ENCODE results near the gene GRID2.

The GRID2 gene

DNA sequence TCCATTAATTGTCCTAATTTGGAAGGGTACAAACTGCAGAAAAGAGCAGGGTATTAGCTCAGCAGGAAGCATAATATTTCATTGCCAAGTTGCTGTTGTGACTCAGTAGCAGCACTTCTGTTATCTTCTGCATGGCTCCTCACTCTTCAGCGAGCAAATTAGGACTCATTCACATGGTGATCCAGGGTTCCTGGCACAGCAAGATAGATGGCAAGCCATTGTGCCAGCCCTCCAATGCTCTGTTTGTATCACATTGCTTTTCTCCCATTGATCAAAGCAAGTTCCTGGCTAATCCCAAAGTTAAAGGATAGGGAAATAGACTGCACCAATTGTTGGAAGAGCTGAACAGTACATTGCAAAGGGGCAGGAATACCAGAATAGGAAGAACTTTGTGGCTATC is 1142.3 kb downstream of the GRID2 start:
- DNase-seq: no peak

- no peak for DNase-seq
Observed at GRCh38 chr4:93448691-93449293, 1145.0 kb downstream of the GRID2 start.

- DNase-seq: no peak
Observed at GRCh38 chr4:93451954-93452353, 1148.2 kb downstream of the GRID2 start.

DNA sequence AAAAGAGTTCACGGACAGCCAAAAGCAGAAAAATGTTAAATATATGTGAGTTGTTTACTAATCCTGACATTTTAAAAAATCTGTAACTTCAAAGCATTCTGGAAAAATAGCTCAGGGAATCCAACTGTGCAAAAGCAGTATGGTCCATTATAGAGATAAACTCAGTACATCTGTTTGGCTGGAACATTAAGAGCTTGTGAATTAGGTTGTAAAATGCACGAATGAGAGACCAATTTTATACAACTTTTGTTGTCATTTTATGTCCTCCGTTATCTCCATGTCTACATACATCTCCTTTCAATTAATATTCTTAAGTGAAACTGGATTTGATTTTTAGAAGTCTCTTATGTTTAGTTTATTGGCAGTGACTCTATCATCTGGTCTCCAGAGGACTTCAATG is 1157.8 kb downstream of the GRID2 start:
- no peak for DNase-seq

GRCh38 chr4:93466446-93466845 is 1162.7 kb downstream of the GRID2 start:
- no peak for DNase-seq

DNA sequence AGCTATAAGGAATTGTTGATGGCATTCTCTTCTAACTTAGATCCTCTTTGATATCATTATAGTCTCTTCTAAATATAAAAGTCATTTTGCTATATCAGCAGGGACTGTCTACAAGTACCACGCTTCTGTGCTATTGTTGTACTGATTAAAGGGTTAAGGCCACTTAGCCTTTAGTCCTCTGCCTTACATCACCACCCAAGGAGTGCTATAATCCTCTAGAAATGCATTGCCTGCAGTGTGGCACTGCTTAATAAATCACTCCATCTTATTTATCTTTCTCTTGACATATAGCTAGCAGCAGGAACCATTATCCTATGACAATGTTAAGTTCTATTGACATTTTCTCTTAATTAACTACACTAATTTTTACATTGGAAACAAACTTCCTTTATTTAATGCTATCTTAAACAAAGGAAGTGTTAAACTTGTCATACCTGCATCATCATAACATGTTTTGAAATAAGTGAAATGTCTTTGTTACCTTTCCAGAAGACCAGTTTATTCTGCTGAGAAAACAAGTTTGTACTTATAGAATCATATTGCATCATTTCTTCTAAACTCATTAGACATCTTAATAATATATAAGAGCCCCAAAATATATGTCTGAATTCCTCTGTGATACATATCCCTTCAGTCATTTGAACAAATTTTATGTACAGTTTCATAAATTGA is 1163.9 kb downstream of the GRID2 start:
- DNase-seq: no peak

GRCh38 chr4:93469560-93469959 is 1165.8 kb downstream of the GRID2 start:
- no peak for DNase-seq

- no peak for DNase-seq
Observed at GRCh38 chr4:93475730-93476129, 1172.0 kb downstream of the GRID2 start.

- no peak for DNase-seq
Observed at GRCh38 chr4:93478805-93479204, 1175.0 kb downstream of the GRID2 start.

- DNase-seq: no peak
Observed at GRCh38 chr4:93480452-93480851, 1176.7 kb downstream of the GRID2 start.

GRCh38 chr4:93495346-93495745 is 1191.6 kb downstream of the GRID2 start:
- DNase-seq: no peak

GRCh38 chr4:93501244-93501643 is 1197.5 kb downstream of the GRID2 start:
- DNase-seq: no peak

DNA sequence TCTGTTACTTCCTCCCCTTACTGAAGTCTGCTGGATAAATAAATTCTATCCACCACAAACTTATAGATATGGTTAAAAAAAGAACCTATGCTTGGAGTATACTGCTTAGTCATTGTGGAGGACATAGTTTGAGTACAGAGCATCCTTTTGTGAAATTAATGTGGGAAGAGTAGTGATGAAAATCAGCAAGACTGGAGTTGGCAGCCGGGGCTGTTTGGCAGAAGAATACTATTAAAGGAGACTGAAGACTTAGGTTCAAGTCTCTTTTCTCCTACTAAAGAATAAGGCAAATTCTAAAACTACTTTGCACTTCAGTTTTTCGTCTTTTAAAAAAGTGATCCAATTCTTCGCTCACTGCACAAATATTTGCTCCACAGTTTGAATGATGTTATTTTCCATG is 1198.2 kb downstream of the GRID2 start:
- DNase-seq: no peak

GRCh38 chr4:93502991-93503390 is 1199.2 kb downstream of the GRID2 start:
- no peak for DNase-seq

GRCh38 chr4:93513851-93514250 is 1210.1 kb downstream of the GRID2 start:
- no peak for DNase-seq

DNA sequence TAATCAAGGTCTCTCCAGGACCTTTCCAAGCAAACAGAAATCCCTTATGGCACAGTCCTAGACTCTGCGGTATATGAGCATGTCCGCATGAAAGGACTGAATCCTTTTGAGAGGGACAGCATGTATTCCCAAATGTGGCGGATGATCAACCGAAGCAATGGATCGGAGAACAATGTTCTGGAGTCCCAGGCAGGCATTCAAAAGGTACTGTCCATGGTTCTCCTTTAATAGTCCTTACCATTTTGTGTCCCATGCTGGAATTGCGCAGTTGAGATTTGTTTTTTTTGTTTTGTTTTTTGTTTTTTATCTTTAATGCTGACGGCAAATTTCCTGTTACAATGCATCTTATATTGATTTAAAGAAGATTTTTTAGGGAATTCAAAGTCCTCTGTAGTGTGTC is 1211.4 kb downstream of the GRID2 start:
- DNase-seq: no peak

DNA sequence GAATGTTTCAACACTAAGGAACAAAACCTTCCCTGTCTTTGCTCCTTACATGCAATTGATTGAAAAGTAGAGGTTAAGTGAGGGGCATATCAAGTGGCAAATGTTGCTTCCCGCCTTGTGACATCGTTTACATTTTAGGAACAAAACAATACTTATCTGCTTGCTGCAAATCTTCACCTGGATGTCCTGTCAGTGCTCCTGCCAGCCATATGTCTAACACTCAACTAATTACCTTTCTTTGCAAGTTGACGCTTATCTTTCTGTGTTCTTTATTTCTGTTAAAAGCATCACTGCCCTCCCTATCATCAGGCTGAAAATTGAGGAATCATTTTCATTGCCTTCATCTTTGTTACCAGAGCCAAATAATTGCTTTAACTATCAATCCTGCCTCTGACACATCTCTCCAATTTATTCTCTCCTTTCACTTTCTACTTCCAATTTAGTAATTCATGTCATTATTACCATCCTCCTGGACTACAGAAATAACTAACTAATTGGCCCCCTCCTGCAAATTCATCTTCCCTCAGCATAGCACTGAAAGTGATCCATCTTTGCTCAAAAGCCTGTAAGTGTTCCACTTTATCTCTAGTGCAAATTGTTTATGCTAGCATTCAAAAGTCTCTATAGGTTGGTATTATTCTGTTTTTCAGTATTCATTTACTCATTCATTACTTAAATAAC is 1226.1 kb downstream of the GRID2 start:
- DNase-seq: no peak

DNA sequence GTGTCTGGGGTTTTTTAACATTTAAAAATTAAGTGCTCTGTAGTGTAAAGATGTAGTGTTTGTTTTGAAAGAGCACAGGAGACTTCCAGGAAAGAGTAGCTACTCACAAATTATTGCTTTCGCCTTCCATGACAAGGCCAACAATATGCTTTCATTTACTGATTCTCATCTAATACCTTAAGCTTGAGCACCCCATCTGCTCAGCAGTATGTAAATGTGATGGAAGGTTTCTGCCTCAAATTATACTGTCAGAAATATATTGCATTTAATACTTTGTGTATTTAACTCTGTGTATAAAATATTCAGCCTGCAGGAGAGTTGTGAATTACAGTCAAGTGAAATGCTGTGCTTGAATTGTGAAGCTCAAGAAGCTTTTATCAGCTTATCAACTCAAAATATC is 1228.5 kb downstream of the GRID2 start:
- DNase-seq: no peak

DNA sequence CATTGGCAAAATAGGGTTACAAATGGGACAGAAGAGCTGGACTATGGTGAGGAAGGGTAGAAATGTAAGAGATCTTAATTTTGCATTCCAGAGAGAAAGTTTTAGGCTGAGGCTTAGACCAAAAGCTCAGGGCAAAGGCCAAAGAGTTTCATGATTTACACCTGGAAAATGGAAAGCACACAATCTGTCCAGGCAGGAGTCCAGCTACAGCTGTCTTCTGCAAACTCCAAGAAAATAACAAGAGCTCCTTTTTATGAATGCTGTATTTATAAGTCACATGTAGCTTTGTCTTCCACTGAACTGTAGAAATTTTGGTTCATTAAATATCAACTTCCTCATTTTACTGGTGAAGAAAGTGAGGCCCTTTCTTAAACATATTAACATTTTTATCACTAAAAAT is 1236.8 kb downstream of the GRID2 start:
- no peak for DNase-seq

DNA sequence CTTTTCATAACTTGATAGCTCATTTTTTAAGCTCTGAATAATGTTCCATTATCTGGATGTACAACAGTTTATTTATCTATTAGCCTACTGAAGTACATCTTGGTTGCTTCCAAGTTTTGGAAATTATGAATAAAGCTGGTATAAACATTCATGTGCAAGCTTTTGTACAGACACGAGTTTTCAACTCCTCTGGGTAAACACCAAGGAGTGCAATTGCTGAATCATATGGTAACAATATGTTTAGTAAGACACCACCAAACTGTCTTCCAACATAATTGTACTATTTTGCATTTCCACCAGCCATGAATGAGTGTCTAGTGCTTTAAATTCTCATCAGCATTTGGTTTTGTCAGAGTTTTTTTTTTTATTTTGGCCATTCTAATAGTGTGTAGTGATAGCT is 1258.1 kb downstream of the GRID2 start:
- DNase-seq: no peak

GRCh38 chr4:93568758-93569157 is 1265.0 kb downstream of the GRID2 start:
- DNase-seq: no peak

GRCh38 chr4:93573285-93573684 is 1269.5 kb downstream of the GRID2 start:
- DNase-seq: no peak

GRCh38 chr4:93578942-93579341 is 1275.2 kb downstream of the GRID2 start:
- DNase-seq: no peak

DNA sequence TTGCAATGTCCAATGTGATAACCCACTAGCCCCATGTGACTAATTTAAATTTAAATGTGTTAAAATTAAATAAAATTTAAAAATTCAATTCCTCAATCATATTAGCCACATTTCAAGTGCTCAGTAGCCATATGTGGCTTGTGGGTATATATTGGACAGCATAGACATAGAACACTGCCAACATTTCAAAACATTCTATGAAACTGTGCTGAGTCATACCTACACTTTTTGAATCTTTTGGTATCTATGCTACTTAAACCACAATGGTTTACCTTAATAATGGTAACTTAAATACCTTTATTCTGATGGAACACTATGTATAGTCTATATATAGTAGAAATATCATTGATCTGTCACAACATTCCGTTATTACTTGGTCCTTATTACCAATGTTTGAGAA is 1301.4 kb downstream of the GRID2 start:
- no peak for DNase-seq

DNA sequence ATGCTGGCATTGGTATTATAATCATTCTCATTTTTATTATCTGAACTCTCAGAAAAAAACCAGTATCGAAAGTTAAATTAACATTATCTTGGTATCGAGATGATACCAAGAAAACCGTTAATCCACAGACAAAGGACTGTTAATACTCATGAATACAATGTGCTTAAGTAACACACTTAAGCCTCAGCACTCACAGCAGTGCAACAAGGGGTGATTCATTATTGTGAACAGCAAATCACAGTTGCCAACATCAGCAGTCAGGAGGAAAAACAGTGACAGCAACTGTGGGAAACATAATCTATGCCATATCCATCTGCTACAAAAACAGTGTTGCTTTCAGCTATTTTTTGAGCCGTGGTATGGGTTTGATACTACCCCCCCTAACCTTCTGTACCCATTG is 1313.8 kb downstream of the GRID2 start:
- no peak for DNase-seq
